ENCODE data around the gene DUSP2.

DUSP2 gene

DNA sequence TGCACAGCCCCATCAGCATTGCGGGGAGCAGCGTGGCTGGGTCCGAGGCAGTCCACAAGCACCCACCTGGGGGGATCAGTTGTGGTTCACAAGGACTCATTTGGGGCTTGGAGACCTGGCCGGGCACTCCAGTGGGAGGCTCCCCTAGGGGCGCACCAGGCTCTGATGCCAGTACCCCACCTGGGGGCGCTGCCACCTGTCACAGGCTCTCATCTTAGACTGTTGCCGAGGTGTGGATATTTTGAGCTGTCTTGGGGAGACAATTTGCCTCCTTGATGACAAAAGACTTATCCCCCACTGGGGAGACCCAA is 31.9 kb downstream of the DUSP2 start:
- DNase-seq = peak in 1 of 2 donors; percentile 39

- DNase-seq = no peak
Measured at GRCh38 chr2:96112501-96113366, 32.5 kb downstream of the DUSP2 start.

GRCh38 chr2:96111823-96112500 is 33.3 kb downstream of the DUSP2 start:
- DNase-seq = no peak

DNA sequence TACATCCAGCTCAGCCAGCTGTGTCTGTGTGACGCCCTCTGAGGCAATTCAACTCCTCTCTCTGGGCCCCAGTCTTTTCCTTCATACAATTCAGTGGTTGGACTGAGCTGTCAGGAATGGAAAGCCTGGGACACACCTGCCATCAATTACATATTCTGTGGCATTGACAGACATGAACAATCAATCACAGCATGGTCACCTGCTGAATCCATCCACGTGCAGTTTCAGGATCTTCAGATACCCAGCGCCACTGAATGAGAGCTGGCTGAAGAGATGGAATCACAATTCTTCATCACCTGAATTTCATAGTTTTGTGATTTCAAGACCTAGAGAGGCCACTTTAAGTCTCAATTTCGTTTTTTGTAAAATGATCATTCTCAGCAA is 34.0 kb downstream of the DUSP2 start:
- DNase-seq = no peak

- DNase-seq = no peak
Measured at GRCh38 chr2:96110621-96111256, 34.5 kb downstream of the DUSP2 start.

- no peak for DNase-seq
Measured at GRCh38 chr2:96109931-96110511, 35.2 kb downstream of the DUSP2 start.

DNA sequence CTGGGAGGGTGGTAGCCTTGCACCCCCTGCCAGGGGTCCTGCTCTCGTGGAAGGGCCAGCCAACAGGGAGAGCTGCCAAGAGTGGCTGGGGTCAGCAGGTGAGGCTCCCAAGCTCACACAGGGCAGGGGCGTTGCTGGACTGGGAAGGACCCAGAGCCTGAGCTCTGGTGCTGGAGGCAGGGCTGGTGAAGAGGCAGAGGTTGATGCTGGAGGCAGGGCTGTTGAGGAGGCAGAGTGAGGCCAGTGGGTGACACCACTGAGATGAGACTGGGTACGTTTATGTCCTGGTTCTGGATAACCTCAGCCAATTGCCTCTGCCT is 35.9 kb downstream of the DUSP2 start:
- DNase-seq = no peak

DNA sequence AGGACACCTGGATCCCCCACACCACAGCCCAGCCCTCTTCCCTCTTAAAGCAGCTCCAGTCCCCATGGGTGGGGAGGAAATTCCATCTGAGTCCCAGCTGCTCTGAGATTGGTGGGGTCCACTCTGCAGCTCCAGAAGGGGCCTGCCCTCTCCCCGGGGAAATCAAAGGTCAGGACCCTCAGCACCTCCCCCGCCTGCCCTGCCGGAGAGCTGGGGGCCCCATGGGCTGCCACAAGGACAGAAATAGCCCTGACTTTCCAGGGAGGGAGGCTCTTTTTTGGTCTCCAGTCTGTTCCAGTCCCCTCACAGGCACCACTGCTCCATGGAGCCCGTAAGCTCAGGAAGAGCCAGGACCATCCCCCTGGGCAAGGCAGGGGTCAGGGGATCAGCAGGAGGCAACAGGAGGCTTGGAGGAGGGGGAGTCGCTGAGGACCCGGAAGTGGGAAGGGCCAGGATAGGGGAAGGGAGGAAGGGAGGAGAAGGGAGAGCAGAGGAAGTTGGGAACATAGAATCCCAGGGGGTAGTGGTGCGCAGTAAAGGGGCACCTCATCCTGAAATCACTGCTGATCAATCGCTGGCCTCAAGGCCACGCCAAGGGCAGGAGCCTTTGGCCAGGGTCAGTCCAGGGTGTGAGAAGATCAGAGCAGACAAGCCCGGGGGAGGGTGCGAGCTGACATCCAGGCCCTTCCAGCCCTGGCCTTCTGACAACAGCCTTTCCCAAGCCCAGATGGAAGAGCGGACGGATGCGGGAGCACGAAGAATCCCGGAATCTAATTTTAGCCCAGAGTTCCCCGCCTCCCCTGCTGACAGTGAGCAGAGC is 36.5 kb downstream of the DUSP2 start:
- DNase-seq = no peak

- no peak for DNase-seq
Measured at GRCh38 chr2:96108151-96108540, 37.1 kb downstream of the DUSP2 start.

DNA sequence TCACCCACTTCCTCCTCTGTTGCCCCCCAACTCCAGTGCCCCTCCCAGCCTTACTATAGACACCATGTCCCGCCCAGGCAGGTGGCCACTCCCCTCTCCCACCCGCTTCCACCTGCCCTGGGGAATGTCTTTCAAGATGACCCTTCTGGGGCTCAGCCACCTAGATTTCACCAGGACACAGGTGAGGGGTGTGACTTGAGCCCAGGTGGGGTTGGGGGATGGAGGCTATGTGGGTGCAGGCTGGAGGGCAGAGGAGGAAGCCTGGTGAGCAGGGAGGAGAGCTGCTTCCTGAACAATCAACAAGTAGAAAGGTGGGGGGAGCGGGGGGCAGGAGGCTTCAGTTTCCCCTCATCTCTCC is 37.6 kb downstream of the DUSP2 start:
- DNase-seq = no peak

GRCh38 chr2:96106991-96107707 is 38.1 kb downstream of the DUSP2 start:
- DNase-seq = no peak

DNA sequence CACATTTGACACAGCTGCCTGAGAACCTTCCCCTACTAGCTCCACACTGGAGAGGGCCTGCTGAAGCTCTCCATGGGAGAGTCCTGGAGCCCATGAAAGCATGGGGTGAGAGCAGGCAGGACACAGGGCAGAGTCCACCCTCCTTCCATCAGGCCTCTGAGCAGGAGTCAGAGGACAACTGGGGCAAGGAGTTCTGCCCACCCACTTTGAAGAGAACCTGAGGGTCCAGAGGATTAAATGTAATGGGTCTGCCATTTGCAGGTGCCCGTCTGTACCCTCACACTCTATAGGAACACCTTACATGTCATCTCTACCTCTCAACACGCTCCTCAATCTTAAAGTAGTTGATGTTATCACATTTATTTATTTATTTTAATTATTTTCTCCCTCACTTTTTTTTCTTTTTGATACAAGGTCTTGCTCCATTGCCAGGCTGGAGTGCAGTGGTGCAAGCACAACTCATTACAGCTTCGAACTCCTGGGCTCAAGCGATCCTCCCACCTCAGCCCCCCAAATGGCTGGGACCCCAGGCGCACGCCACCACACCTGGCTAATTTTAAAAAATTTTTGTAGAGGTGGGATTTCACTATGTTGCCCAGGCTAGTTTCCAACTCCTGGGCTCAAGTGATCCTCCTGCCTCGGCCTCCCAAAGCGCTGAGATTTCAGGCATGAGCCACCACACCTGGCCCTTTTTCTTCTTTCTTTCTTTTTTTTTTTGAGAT is 39.1 kb downstream of the DUSP2 start:
- no peak for DNase-seq

- no peak for DNase-seq
Measured at GRCh38 chr2:96105152-96105915, 39.9 kb downstream of the DUSP2 start.

DNA sequence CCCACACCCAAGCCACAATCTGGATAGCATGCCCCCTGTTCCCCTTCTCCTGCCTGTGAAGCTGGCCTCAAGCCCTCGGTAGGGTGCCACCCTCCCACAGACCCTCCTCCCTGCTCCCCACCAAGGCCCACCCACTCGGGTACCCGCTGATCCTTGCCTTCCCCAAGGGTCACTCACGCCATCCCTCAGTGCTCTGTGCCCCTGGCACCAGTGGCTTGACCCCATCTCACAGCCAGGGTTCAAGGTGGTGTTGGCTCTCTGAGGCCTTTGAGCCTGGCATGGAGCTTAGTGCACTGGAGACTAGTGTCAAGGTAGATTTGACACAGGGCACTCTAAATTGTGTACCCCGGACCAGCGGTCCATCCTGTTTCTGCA is 40.8 kb downstream of the DUSP2 start:
- no peak for DNase-seq

GRCh38 chr2:96103761-96104486 is 41.3 kb downstream of the DUSP2 start:
- DNase-seq = no peak

- DNase-seq = no peak
Measured at GRCh38 chr2:96103187-96103601, 42.0 kb downstream of the DUSP2 start.

- no peak for DNase-seq
Measured at GRCh38 chr2:96102596-96103186, 42.5 kb downstream of the DUSP2 start.

- peak in 1 of 2 donors; percentile 12 for DNase-seq
Measured at GRCh38 chr2:96100893-96101304, 44.3 kb downstream of the DUSP2 start.
